Fibroblast of lung (primary cell): Measurements from ENCODE around the gene CCDC33. TPM values are rescaled to one million over a fixed set of nuclear protein-coding genes. Genes with fewer than 3 reads are reported as not detected.

ENCODE experiments used
- DNase-seq, 2 donors: peaks; one replicate each; pipeline versions ENCODE4 v3.0.0 to v3.0.0-alpha.2; 2010; ENCODE audit warnings: low read depth in 2 of 2
- H2AFZ ChIP-seq: 2 replicates; pipeline ENCODE4 v1.5.1; 2012; ENCODE audit warnings: low read length, control low read depth, inconsistent platforms
- H3K27ac ChIP-seq: 2 replicates; pipeline ENCODE4 v1.5.1; 2011; ENCODE audit warnings: low read length, control low read depth; ENCODE audit not compliant: insufficient read depth
- H3K27me3 ChIP-seq: 2 replicates; pipeline ENCODE4 v1.5.1; 2011; ENCODE audit warnings: mild to moderate bottlenecking, low read length; ENCODE audit not compliant: control insufficient read depth, insufficient read depth
- H3K36me3 ChIP-seq: 2 replicates; pipeline ENCODE4 v1.5.1; 2011; ENCODE audit warnings: low read length; ENCODE audit not compliant: control insufficient read depth, insufficient read depth
- H3K4me1 ChIP-seq: 2 replicates; pipeline ENCODE4 v1.5.1; 2011; ENCODE audit warnings: low read length; ENCODE audit not compliant: control insufficient read depth, insufficient read depth; ENCODE audit errors: extremely low read depth
- H3K4me2 ChIP-seq: 2 replicates; pipeline ENCODE4 v1.5.1; 2011; ENCODE audit warnings: low read length, control low read depth; ENCODE audit not compliant: insufficient read depth; ENCODE audit errors: extremely low read depth
- H3K4me3 ChIP-seq, 4 experiments: fragments of 200-600 bp in 1 of 4; sonication (generic) in 1 of 4; replicated peaks in 1 of 4; 2 replicates each; pipeline ENCODE4 v1.5.1; 2011 to 2016; ENCODE audit warnings: low read length in 4 of 4, low read depth in 3 of 4, mild to moderate bottlenecking in 3 of 4, control low read depth in 2 of 4, inconsistent platforms in 1 of 4, mixed read lengths in 1 of 4; ENCODE audit not compliant: insufficient read depth in 1 of 4; ENCODE audit errors: control extremely low read depth in 1 of 4
- H3K79me2 ChIP-seq: 2 replicates; pipeline ENCODE4 v1.5.1; 2012; ENCODE audit warnings: mild to moderate bottlenecking, low read length, inconsistent platforms; ENCODE audit not compliant: control insufficient read depth, insufficient read depth
- H3K9ac ChIP-seq: 2 replicates; pipeline ENCODE4 v1.5.1; 2011; ENCODE audit warnings: mild to moderate bottlenecking, low read length, control low read depth; ENCODE audit not compliant: insufficient read depth
- H3K9me3 ChIP-seq: 2 replicates; pipeline ENCODE4 v1.5.1; 2012; ENCODE audit warnings: low read depth, low read length; ENCODE audit not compliant: control insufficient read depth, insufficient read depth
- H4K20me1 ChIP-seq: 2 replicates; pipeline ENCODE4 v1.5.1; 2011; ENCODE audit warnings: low read length; ENCODE audit not compliant: control insufficient read depth, insufficient read depth; ENCODE audit errors: extremely low read depth
- EZH2 ChIP-seq: IDR thresholded peaks from 2 replicates; pipeline ENCODE4 v1.5.1; 2012; ENCODE audit warnings: low read length, control low read depth, mild to moderate bottlenecking; ENCODE audit errors: missing control alignments
- polyA plus RNA-seq, 2 donors: library from polyadenylated mRNA; depleted of rRNA in 1 of 2; stranded (reverse) in 1 of 2; unstranded in 1 of 2; fragments of >200 nt; gene quantifications; 2 replicates each; pipeline ENCODE4 v1.2.1, GENCODE V29; 2011 to 2012; ENCODE audit warnings: missing spikeins in 1 of 2
- total RNA-seq: library from RNA; depleted of rRNA; stranded (reverse); fragments of >200 nt; gene quantifications from 2 replicates; pipeline ENCODE4 v1.2.1, GENCODE V29; 2014
- TF ChIP-seq, protein P1 (sequence below), 2 donors: IDR thresholded peaks in 1 of 2; conservative IDR thresholded peaks in 1 of 2; 1 replicate in 1 of 2; 2 replicates in 1 of 2; pipeline ENCODE4 v1.5.1; 2011 to 2012; ENCODE audit warnings: low read length in 2 of 2, control low read depth in 1 of 2, inconsistent platforms in 1 of 2, low read depth in 1 of 2, mild to moderate bottlenecking in 1 of 2

CCDC33 gene
- total and polyA plus RNA-seq, 2 donors (not counting 1 experiment from before 2014, with no cell fraction given): not detected

DNA sequence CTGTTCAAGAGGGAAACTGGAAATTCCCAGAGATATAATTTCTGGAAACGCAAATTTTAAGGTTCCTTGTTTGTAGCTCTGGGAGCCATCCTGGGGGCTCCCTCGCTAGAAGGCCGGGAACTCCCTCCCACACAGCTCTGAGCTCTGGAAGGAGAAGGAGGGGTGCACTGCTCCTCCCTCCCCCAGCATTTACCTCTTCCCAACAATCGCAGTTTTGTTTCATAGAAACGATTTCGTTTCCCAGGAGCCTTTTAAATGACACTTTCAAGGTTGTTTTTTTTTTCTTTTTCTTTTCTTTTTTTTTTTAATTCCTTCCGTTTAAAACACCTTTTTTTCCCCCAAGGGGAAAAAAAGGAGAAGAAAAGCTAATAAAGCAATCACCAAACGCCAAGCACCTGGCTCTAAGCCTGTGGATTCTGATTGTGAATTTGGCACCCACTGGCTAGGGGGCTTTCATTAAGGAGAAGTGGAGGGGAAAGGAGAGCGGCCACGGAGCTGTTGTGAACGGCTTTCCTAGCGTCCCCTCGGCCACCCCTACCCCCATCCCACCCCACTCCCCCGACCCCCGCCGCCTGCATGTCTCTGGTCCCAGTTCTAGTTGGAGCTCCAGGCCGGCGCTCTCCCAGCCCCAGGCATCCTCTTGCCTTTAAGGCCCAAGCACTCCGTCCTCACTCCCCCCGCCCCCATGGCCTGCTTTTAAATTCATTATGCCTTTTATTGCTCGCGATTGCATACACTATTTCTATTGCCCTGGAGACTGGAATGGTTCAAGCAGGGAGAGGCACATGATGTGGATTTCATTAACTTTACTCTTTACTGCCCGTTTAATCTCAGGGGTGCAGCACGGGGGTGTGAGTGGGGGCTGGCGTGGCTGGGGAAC is 13.6 kb upstream of the CCDC33 start:
- Histone ChIP-seq H3K9me3 (no peaks in the 10 kb centered on the region), H3K79me2 (no peaks in the 10 kb centered on the region), H3K4me1 (no peaks in the 10 kb centered on the region), H3K9ac (no peak overlapping the region), H4K20me1 (no peaks in the 10 kb centered on the region), H3K27ac (no peak overlapping the region), H2AFZ (no peak overlapping the region), H3K27me3 (peaks cover 23% of the 10 kb centered on the region), H3K36me3 (no peaks in the 10 kb centered on the region), H3K4me3 (no peak overlapping the region), H3K4me2 (no peak overlapping the region)
- TF ChIP-seq, protein P1, sequence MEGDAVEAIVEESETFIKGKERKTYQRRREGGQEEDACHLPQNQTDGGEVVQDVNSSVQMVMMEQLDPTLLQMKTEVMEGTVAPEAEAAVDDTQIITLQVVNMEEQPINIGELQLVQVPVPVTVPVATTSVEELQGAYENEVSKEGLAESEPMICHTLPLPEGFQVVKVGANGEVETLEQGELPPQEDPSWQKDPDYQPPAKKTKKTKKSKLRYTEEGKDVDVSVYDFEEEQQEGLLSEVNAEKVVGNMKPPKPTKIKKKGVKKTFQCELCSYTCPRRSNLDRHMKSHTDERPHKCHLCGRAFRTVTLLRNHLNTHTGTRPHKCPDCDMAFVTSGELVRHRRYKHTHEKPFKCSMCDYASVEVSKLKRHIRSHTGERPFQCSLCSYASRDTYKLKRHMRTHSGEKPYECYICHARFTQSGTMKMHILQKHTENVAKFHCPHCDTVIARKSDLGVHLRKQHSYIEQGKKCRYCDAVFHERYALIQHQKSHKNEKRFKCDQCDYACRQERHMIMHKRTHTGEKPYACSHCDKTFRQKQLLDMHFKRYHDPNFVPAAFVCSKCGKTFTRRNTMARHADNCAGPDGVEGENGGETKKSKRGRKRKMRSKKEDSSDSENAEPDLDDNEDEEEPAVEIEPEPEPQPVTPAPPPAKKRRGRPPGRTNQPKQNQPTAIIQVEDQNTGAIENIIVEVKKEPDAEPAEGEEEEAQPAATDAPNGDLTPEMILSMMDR (conservative IDR thresholded peaks at IDR 0.05 in 1 of 2, IDR thresholded peaks at IDR 0.05 in 1 of 2; ENCODE audit: low read depth in 1 of 2, low read length in 2 of 2): no peak
- TF ChIP-seq EZH2: no peak
- no peak for DNase-seq

DNA sequence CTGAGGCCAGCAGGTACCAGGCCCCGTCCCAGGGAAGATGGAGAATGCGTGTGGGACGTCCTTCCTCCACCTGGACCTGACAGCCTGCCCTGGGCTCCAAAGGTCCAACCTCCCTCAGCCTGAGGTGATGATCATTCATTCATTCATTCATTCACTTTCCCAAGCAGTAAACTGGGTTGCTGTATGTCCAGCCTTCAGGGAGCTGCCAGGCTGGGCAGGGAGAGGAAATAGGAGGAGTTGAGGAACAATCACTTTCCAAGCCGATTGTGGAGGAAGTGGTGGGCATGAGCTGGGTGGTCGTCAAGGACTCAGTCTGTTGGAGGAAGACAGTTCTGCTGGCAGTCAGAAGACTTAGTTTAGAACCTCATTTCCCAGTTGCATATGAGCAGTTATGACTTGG is 10.2 kb upstream of the CCDC33 start:
- Histone ChIP-seq H4K20me1 (no peaks in the 10 kb centered on the region), H3K79me2 (no peaks in the 10 kb centered on the region), H3K27me3 (peaks cover 29% of the 10 kb centered on the region), H3K4me3 (no peak overlapping the region), H3K4me2 (no peak overlapping the region), H2AFZ (no peak overlapping the region), H3K9ac (no peak overlapping the region), H3K4me1 (no peaks in the 10 kb centered on the region), H3K36me3 (no peaks in the 10 kb centered on the region), H3K27ac (no peak overlapping the region), H3K9me3 (no peaks in the 10 kb centered on the region)
- no peak for DNase-seq
- TF ChIP-seq, protein P1 (conservative IDR thresholded peaks at IDR 0.05 in 1 of 2, IDR thresholded peaks at IDR 0.05 in 1 of 2; ENCODE audit: low read depth in 1 of 2, low read length in 2 of 2): no peak
- no peak for TF ChIP-seq EZH2

DNA sequence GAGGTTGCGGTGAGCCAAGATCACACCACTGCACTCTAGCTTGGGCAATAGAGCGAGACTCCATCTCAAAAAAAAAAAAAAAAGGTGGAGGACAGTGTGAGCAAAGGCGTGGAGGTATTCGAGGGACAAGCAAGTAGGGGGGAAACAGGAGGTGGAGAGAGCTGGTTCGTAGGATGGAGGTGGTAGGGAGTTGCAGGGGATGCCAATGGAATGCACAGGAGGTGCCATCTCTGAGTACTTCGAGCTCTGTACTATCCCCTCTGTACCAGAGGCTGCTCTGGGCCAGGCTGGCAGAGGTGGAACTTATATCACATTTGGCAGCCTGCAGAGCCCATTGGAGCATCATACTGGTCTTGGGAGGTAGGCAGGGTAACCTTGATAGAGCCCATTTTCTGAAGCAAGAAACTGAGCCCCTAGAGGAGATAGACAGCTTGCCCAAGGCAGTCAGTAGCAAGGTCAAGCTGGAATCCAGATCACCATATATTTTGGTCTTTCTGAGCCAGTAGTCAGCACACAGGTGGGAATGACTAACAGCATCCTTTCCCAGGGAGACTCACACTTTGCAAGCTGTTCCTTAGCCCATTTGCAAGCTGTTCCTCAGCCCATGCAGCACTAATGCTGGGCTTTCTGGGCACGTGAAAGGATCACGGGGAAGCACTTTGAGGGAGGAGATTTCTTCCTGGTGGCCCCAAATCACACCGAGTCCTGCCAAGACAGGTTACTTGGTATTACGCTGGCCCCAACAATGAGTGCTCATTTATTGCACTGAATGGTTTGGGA is 9.2 kb upstream of the CCDC33 start:
- no peaks in the 10 kb centered on the region for H3K79me2 ChIP-seq
- no peaks in the 10 kb centered on the region for H4K20me1 ChIP-seq
- no peaks in the 10 kb centered on the region for H3K9me3 ChIP-seq
- H3K4me1 ChIP-seq: no peaks in the 10 kb centered on the region
- TF ChIP-seq EZH2: no peak
- no peak for DNase-seq
- H3K4me3 ChIP-seq: no peak overlapping the region
- H2AFZ ChIP-seq: no peak overlapping the region
- H3K27me3 ChIP-seq: peaks cover 25% of the 10 kb centered on the region
- H3K27ac ChIP-seq: no peak overlapping the region
- H3K4me2 ChIP-seq: no peak overlapping the region
- no peak overlapping the region for H3K9ac ChIP-seq
- H3K36me3 ChIP-seq: no peaks in the 10 kb centered on the region
